MV-4-11 (cell line): ENCODE measurements around the gene TEN1.

Source experiments
- DNase-seq: peaks from one replicate; lab custom pipeline; 2025; lab: John Stamatoyannopoulos, UW

TEN1 gene

DNA sequence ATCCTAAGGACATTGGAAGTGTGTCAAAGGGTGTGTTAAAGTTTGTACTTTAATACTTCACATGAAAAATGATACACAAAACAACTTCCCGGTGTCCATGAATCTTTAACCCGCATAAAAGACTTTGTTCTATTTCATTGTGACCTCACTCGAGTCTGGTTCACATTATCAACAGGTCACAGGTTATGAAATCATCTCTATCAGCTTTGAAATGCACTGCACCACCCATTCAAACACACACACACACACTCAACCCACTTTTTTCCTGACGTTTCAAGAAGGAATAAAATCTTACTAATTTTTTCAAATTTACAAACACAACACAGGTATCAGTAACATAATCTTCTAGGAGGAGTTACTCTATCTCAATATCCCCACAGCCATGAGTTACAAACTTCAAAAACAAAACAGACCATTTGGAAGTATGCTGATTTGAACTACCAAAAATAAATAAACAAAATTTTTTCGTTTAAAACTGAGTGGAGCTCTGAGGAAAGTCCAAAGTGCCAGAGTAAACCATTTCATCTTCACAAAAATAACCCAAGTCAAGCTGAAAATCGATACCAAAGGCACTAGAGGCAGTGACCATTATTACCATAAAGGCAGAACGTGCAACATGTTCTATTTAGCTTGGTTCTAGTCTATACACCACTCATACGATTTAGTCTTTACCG is 2.7 kb upstream of the TEN1 start:
- no peak for DNase-seq

- DNase-seq, result no peak
Observed at GRCh38 chr17:75979705-75980187, 706 bp downstream of the TEN1 start.

GRCh38 chr17:75980188-75981018 is 1.4 kb downstream of the TEN1 start:
- DNase-seq, result no peak

- DNase-seq, result no peak
Observed at GRCh38 chr17:75981019-75981615, 2.1 kb downstream of the TEN1 start.

GRCh38 chr17:75983501-75984181 is 4.6 kb downstream of the TEN1 start:
- DNase-seq, result peak; percentile 27

- no peak for DNase-seq
Observed at GRCh38 chr17:75985986-75986385, 6.9 kb downstream of the TEN1 start.

- DNase-seq, result no peak
Observed at GRCh38 chr17:75987041-75987440, 8.0 kb downstream of the TEN1 start.

- DNase-seq, result no peak
Observed at GRCh38 chr17:75991396-75991795, 12.4 kb downstream of the TEN1 start.

- no peak for DNase-seq
Observed at GRCh38 chr17:75994802-75995370, 15.8 kb downstream of the TEN1 start.

GRCh38 chr17:75995385-75995925 is 16.4 kb downstream of the TEN1 start:
- DNase-seq, result no peak

GRCh38 chr17:75996665-75997590 is 17.9 kb downstream of the TEN1 start:
- peak; percentile 90 for DNase-seq

DNA sequence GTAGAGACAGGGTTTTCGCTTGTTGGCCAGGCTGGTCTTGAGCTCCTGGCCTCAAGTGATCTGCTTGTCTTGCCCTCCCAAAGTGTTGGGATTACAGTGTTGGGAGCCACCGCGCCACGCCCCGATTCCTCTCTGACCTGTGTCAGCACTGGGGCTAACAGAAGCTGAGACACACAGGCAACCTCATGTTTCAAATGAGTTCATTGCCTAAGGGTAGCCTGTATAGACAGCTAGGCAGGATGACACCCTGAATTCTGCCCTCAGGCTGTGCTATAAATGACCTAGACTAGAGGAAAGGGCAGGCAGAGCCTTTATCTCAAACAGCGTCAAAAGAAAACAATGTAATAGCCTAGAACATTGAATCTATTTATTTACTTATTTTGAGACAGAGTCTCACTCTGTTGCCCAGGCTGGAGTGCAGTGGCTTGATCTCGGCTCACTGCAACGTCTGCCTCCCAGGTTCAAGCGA is 19.3 kb downstream of the TEN1 start:
- no peak for DNase-seq

GRCh38 chr17:76000016-76000754 is 21.1 kb downstream of the TEN1 start:
- peak; percentile 48 for DNase-seq

DNA sequence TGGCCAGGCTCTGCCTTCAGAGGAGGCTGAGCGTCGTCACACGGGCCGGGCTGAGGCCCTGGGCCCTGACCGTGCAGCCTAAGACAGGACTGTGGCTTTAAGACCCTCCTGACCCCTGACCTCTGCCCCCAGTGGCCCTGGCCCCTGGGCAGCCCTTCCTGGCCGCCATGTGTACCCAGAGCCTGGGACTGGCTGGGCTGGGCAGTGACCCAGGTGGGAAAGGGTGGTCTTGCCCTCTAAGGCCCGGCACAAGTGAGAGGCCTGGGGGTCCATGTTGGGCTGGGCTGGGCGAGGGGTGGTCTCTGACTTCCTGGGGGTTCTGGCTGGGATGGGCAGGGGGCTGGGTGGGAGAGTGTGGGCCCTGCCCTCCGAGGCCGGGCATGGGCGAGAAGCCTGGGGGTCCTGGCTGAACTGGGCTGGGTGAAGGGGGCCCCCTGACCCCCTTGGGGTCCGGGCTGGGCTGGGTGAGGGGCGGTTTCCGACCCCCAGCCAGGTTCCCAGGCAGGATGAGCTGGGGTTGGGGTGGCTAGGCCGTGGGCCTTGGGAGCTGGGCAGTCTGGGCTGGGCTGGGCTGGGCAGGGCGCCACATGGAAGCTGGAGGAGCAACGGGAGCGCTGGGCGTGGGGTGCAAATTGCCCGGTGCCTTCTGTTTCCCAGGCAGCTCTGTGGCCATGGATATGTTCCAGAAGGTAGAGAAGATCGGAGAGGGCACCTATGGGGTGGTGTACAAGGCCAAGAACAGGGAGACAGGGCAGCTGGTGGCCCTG is 21.9 kb downstream of the TEN1 start, which contains the start of gene CDK3:
TSS of gene CDK3 (plus strand) at position 101 of the 767 bp plus-strand sequence. CDS start at position 672, 571 bp downstream.
- no peak for DNase-seq

- no peak for DNase-seq
Observed at GRCh38 chr17:76002100-76002499, 23.1 kb downstream of the TEN1 start.

DNA sequence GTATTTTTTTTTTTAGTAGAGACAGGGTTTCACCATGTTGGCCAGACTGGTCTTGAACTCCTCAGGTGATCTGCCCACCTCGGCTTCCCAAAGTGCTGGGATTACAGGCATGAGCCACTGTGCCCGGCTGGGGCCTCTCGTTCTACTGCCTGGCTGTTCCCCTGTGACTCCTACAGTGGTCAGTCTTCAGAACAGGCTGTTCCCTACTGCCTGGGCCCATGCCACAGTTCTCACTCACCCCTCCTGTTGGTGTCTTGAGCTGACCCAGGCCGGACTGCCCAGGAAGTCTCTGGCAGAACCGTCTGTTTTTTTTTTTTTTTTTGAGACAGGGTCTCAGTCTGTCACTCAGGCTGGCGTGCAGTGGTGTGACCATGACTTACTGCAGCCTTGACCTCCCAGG is 24.9 kb downstream of the TEN1 start:
- no peak for DNase-seq

- no peak for DNase-seq
Observed at GRCh38 chr17:76004750-76005262, 25.8 kb downstream of the TEN1 start.
